Fibroblast of pulmonary artery (primary cell): ENCODE data around the gene RIMS1.

ENCODE experiments used
- DNase-seq: peaks from one replicate; pipeline ENCODE4 v3.0.0-alpha.2; 2010; ENCODE audit warnings: low read depth
- H3K4me3 ChIP-seq: replicated peaks from 2 replicates; pipeline ENCODE4 v1.5.1; 2011; ENCODE audit warnings: low read depth, mild to moderate bottlenecking, control low read depth, low read length, moderate library complexity
- CTCF ChIP-seq: IDR thresholded peaks from 2 replicates; pipeline ENCODE4 v1.5.1; 2011; ENCODE audit warnings: mild to moderate bottlenecking, control low read depth, low read length, inconsistent platforms; ENCODE audit errors: missing control alignments

Gene RIMS1

DNA sequence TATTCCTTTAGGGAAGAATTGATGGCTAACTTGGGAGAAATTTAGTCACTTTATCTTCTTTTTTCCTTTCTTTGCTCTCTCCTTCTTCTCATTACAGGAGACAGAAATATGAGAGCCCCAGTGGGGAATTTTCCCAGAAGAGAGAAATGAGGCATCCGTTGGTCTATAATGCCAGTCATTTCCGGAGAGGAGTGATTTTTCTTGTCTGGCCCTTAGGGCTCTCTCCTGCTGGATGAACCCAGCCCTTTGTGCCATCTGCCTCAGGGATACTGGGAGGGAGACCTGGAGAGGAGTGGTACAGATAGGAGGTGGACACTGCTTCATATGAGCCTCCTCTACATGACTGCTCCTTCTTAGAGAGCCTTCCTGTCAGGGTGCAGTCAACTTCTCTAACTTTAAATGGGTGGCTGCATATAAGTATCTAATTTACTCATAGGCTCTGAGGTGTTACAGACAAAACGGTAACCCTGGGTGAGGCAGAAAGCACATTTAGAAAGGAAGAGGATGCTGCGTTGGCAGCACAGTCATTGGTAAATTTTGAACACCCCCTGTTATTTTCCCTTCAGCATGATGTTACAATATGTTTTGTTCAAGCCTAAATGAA, 21.9 kb downstream of the RIMS1 start:
- no peak for DNase-seq
- TF ChIP-seq CTCF, result no peak

DNA sequence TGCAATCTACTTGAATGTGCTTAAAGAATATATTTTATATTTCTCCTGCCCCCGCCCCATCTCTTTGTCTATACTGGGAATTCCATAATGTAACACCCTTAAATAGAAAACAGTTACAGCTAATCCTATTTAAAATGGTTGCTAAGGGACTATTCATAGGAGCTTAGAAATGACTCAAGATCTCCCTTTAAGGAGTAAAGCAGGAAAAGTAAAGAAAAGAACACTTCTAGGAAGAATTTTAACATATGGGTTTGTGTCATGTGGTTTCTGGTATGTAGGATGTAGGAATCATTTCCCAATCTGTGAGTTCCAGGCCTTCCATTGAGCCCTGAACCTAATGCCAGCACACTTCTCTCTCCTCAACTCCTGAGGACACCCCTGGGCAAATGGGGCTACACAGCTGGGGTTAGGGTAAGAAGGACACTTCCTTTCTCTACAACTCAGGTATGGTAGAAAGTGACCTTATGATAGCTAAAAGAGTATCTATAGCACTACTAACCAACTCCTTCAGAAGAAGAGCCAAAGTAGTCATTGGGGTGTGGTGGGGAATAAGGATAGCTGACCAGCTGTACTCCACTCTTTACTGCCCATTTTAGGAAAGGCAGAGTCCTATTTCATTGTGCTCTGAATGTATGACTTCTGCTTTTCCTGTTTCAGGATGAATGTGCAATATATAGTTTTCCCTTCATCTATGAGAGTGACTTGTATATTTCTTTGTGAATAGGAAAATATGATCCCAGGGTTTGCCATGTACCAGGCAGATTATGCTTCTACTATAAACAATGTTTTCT, 27.3 kb downstream of the RIMS1 start:
- no peak overlapping the region for H3K4me3 ChIP-seq
- DNase-seq, result no peak
- no peak for TF ChIP-seq CTCF

More for the DNA sequence above, 21.9 kb downstream of the RIMS1 start:
- no peak overlapping the region for H3K4me3 ChIP-seq

GRCh38 chr6:71929047-71929446, 42.7 kb downstream of the RIMS1 start:
- TF ChIP-seq CTCF, result no peak
- no peak for DNase-seq
- H3K4me3 ChIP-seq, result no peak overlapping the region

GRCh38 chr6:71933881-71934280, 47.5 kb downstream of the RIMS1 start:
- TF ChIP-seq CTCF, result no peak
- no peak for DNase-seq

DNA sequence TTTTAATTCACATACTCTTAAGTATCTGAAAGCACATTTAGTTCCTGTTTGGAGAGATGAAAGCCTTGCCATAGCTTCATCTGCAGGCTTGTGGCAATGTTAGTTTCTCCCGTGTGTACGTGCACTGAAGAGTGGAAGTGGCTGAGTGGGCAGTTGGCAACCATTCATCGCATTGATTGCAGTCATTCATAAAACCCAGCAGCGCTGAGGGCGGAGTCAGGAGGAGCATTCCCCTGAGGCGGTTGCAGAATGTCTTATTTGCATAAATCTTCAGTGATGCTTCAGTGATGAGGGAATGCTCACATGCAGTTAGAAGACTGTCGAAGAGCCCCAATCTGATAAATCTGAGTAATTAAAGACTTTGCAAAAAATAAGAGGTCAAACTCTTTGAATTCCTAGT, 79.1 kb downstream of the RIMS1 start:
- no peak for TF ChIP-seq CTCF
- DNase-seq, result no peak
- H3K4me3 ChIP-seq, result no peak overlapping the region

More at GRCh38 chr6:71933881-71934280, 47.5 kb downstream of the RIMS1 start:
- no peak overlapping the region for H3K4me3 ChIP-seq

- no peak overlapping the region for H3K4me3 ChIP-seq
- TF ChIP-seq CTCF, result no peak
- no peak for DNase-seq
Observed at GRCh38 chr6:71967436-71967835, 81.1 kb downstream of the RIMS1 start.
